Measurements from ENCODE around the gene TASP1. TPM values are rescaled to one million over a fixed set of nuclear protein-coding genes. Genes with fewer than 3 reads are reported as not detected.

The TASP1 gene, protein sequence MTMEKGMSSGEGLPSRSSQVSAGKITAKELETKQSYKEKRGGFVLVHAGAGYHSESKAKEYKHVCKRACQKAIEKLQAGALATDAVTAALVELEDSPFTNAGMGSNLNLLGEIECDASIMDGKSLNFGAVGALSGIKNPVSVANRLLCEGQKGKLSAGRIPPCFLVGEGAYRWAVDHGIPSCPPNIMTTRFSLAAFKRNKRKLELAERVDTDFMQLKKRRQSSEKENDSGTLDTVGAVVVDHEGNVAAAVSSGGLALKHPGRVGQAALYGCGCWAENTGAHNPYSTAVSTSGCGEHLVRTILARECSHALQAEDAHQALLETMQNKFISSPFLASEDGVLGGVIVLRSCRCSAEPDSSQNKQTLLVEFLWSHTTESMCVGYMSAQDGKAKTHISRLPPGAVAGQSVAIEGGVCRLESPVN
- 10 to 100 TPM; 10.6 to 14.3 (median 13.3) TPM for total RNA-seq
- polyA plus RNA-seq: 10 to 100 TPM; 12.3 to 19.3 TPM
- 24.1 reads per million, percentile 55 among the genes with 10 or more reads in this experiment for total RNA-seq

GRCh38 chr20:13638496-13639149 lies at the start of gene TASP1:
Gene TASP1, minus strand, starts transcription at chr20:13638932. Its CDS starts 8,854 bp downstream, at chr20:13630078.
- Histone ChIP-seq H3K9me3 (ENCODE audit: control insufficient read depth in 2 of 3, low read length in 3 of 3) (no peaks in the 10 kb centered on the region), H3K4me1 (ENCODE audit: control insufficient read depth in 2 of 2, insufficient read depth in 2 of 2, low read length in 2 of 2) (peaks cover 0 to 7% of the 10 kb centered on the region in 2 donors), H3K27ac (ENCODE audit: low read depth, low read length) (peak within 1 kb of the TSS; percentile 76), H3K36me3 (ENCODE audit: control insufficient read depth in 2 of 3, insufficient read depth in 3 of 3, low read length in 3 of 3) (no peaks in the 10 kb centered on the region), H3K27me3 (ENCODE audit: control insufficient read depth in 2 of 2, insufficient read depth in 2 of 2, low read length in 2 of 2) (no peaks in the 10 kb centered on the region), H3K4me3 (ENCODE audit: low read length) (peak within 1 kb of the TSS; percentile 71)
- Mint-ChIP-seq H3K9me3 (peaks cover 0 to 2% (median 0%) of the 10 kb centered on the region in 11 donors), H3K36me3 (peaks cover 0 to 14% (median 5%) of the 10 kb centered on the region in 5 donors), H3K27me3 (peaks cover 0 to 10% (median 3%) of the 10 kb centered on the region in 5 donors), H3K4me3 (peak within 1 kb of the TSS; percentile 85 to 94 (median 90)), H3K4me1 (peaks cover 7 to 36% (median 27%) of the 10 kb centered on the region in 7 donors), H3K27ac (peak within 1 kb of the TSS; percentile 37 to 95 (median 83))
- intact Hi-C loops (cut with micrococcal nuclease): loop anchor here (1.0 to 5.0 kb wide), 3 partner anchors 146 to 1746 kb away; partner anchors contain the start of genes ESF1 (in 2 of the 2) and ISM1 (in 1 of the 2)
- ChIA-PET POLR2A (interaction anchor here (0.6 kb wide), 2 partner anchors 16 to 146 kb away, joined by 3 read pairs; partner anchors contain the start of genes ESF1 and NDUFAF5), CTCF (no interaction called here)
- ATAC-seq: peak; percentile 100
- peak; percentile 90 to 98 (median 96) for DNase-seq

GRCh38 chr20:13687815-13688214 lies 49.1 kb upstream of the TASP1 start:
- DNase-seq (no peak), ATAC-seq (no peak)
- intact Hi-C loops (cut with micrococcal nuclease): no loop called here
- peaks cover 8 to 50% (median 29%) of the 10 kb centered on the region in 5 donors for H3K27me3 Mint-ChIP-seq
- peak overlapping the region in 1 of 9 donors; percentile 20 for H3K27ac Mint-ChIP-seq
- no peaks in the 10 kb centered on the region for H3K4me1 Mint-ChIP-seq
- H3K36me3 Mint-ChIP-seq: no peaks in the 10 kb centered on the region
- H3K36me3 ChIP-seq (ENCODE audit: control insufficient read depth in 2 of 3, insufficient read depth in 3 of 3, low read length in 3 of 3): no peaks in the 10 kb centered on the region
- H3K4me3 Mint-ChIP-seq: no peak overlapping the region
- no peaks in the 10 kb centered on the region for H3K9me3 ChIP-seq (ENCODE audit: control insufficient read depth in 2 of 3, low read length in 3 of 3)
- H3K4me3 ChIP-seq (ENCODE audit: low read length): no peak overlapping the region
- CTCF ChIA-PET: no interaction called here
- POLR2A ChIA-PET: no interaction called here
- H3K27me3 ChIP-seq (ENCODE audit: control insufficient read depth in 2 of 2, insufficient read depth in 2 of 2, low read length in 2 of 2): no peaks in the 10 kb centered on the region
- H3K27ac ChIP-seq (ENCODE audit: low read depth, low read length): no peak overlapping the region
- no peaks in the 10 kb centered on the region for H3K4me1 ChIP-seq (ENCODE audit: control insufficient read depth in 2 of 2, insufficient read depth in 2 of 2, low read length in 2 of 2)
- H3K9me3 Mint-ChIP-seq: no peaks in the 10 kb centered on the region

GRCh38 chr20:13685623-13686022 lies 46.9 kb upstream of the TASP1 start:
- H3K27me3 ChIP-seq (ENCODE audit: control insufficient read depth in 2 of 2, insufficient read depth in 2 of 2, low read length in 2 of 2): no peaks in the 10 kb centered on the region
- H3K4me1 Mint-ChIP-seq: no peaks in the 10 kb centered on the region
- intact Hi-C loops (cut with micrococcal nuclease): no loop called here
- H3K4me3 Mint-ChIP-seq: no peak overlapping the region
- peaks cover 8 to 37% (median 23%) of the 10 kb centered on the region in 5 donors for H3K27me3 Mint-ChIP-seq
- H3K9me3 ChIP-seq (ENCODE audit: control insufficient read depth in 2 of 3, low read length in 3 of 3): no peaks in the 10 kb centered on the region
- no peak overlapping the region for H3K27ac Mint-ChIP-seq
- H3K9me3 Mint-ChIP-seq: no peaks in the 10 kb centered on the region
- H3K36me3 Mint-ChIP-seq: no peaks in the 10 kb centered on the region
- H3K4me1 ChIP-seq (ENCODE audit: control insufficient read depth in 2 of 2, insufficient read depth in 2 of 2, low read length in 2 of 2): no peaks in the 10 kb centered on the region
- no peak overlapping the region for H3K4me3 ChIP-seq (ENCODE audit: low read length)
- H3K27ac ChIP-seq (ENCODE audit: low read depth, low read length): no peak overlapping the region
- ChIA-PET POLR2A (no interaction called here), CTCF (no interaction called here)
- no peak for DNase-seq
- H3K36me3 ChIP-seq (ENCODE audit: control insufficient read depth in 2 of 3, insufficient read depth in 3 of 3, low read length in 3 of 3): no peaks in the 10 kb centered on the region
- ATAC-seq: no peak

DNA sequence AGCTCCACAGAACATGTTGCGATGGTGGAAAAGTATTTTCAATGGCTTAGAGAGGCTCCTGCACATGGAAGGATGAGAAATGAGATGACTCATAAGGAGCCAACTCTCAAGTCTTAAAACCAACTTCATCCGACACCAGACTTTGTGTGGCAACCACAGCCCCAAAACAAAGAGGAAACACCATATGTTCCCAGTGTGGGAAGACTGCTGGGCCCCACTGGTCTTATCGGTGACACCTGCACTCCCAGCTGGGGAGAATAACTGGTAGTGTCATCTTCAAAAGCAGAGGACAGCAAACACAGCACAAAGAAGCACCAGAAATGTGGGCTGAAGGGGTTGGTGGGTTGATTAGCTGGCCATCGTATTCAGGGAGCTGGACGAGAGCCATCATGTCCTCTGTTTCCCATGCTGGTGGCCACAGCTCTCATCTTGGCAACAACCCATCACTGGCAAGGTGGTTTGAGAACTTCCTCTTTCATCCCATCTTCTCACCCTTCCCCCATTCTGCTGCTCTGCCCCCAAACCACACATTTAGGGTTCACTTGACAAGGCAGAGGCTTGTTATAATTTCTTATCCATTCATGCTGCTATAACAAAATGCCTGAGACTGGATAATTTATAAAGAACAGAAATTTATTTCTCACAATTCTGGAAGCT lies 46.0 kb upstream of the TASP1 start:
- Mint-ChIP-seq H3K4me3 (no peak overlapping the region), H3K36me3 (no peaks in the 10 kb centered on the region), H3K27ac (no peak overlapping the region), H3K4me1 (no peaks in the 10 kb centered on the region), H3K9me3 (no peaks in the 10 kb centered on the region), H3K27me3 (peaks cover 8 to 41% (median 23%) of the 10 kb centered on the region in 5 donors)
- CTCF ChIA-PET: no interaction called here
- Histone ChIP-seq H3K36me3 (ENCODE audit: control insufficient read depth in 2 of 3, insufficient read depth in 3 of 3, low read length in 3 of 3) (no peaks in the 10 kb centered on the region), H3K27me3 (ENCODE audit: control insufficient read depth in 2 of 2, insufficient read depth in 2 of 2, low read length in 2 of 2) (no peaks in the 10 kb centered on the region), H3K27ac (ENCODE audit: low read depth, low read length) (no peak overlapping the region), H3K4me3 (ENCODE audit: low read length) (no peak overlapping the region), H3K9me3 (ENCODE audit: control insufficient read depth in 2 of 3, low read length in 3 of 3) (no peaks in the 10 kb centered on the region), H3K4me1 (ENCODE audit: control insufficient read depth in 2 of 2, insufficient read depth in 2 of 2, low read length in 2 of 2) (no peaks in the 10 kb centered on the region)
- DNase-seq (no peak), ATAC-seq (no peak)
- POLR2A ChIA-PET: no interaction called here
- intact Hi-C loops (cut with micrococcal nuclease): no loop called here

DNA sequence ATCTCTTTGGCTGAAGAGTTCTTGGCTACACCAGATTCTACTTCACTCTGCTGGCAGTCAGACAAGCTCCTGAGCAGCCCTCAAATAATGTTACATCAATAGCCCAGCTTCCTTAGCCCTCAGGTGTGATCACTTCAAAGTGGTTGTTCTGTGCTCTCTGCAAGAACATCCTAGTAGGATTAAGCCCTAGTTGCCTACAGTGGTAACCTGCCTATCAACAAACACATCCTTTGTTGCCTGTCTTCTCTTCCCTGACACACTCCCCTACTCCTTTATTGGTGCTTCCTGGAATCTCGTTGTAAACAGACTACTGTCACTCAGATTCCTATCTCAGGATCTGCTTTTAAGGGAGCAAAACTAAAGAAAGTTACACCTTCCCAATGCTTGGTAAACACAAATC lies 45.1 kb upstream of the TASP1 start:
- Histone ChIP-seq H3K9me3 (ENCODE audit: control insufficient read depth in 2 of 3, low read length in 3 of 3) (no peaks in the 10 kb centered on the region), H3K4me3 (ENCODE audit: low read length) (no peak overlapping the region), H3K4me1 (ENCODE audit: control insufficient read depth in 2 of 2, insufficient read depth in 2 of 2, low read length in 2 of 2) (no peaks in the 10 kb centered on the region), H3K27me3 (ENCODE audit: control insufficient read depth in 2 of 2, insufficient read depth in 2 of 2, low read length in 2 of 2) (no peaks in the 10 kb centered on the region), H3K27ac (ENCODE audit: low read depth, low read length) (no peak overlapping the region), H3K36me3 (ENCODE audit: control insufficient read depth in 2 of 3, insufficient read depth in 3 of 3, low read length in 3 of 3) (no peaks in the 10 kb centered on the region)
- CTCF ChIA-PET: no interaction called here
- Mint-ChIP-seq H3K36me3 (no peaks in the 10 kb centered on the region), H3K27ac (no peak overlapping the region), H3K4me3 (no peak overlapping the region), H3K9me3 (no peaks in the 10 kb centered on the region), H3K27me3 (peaks cover 8 to 39% (median 23%) of the 10 kb centered on the region in 5 donors), H3K4me1 (no peaks in the 10 kb centered on the region)
- DNase-seq (no peak), ATAC-seq (no peak)
- intact Hi-C loops (cut with micrococcal nuclease): no loop called here
- POLR2A ChIA-PET: no interaction called here

GRCh38 chr20:13681248-13682125 lies 42.8 kb upstream of the TASP1 start:
- H3K4me3 Mint-ChIP-seq: no peak overlapping the region
- ChIA-PET CTCF (no interaction called here), POLR2A (no interaction called here)
- Histone ChIP-seq H3K4me1 (ENCODE audit: control insufficient read depth in 2 of 2, insufficient read depth in 2 of 2, low read length in 2 of 2) (no peaks in the 10 kb centered on the region), H3K4me3 (ENCODE audit: low read length) (no peak overlapping the region), H3K36me3 (ENCODE audit: control insufficient read depth in 2 of 3, insufficient read depth in 3 of 3, low read length in 3 of 3) (no peaks in the 10 kb centered on the region), H3K27ac (ENCODE audit: low read depth, low read length) (no peak overlapping the region), H3K9me3 (ENCODE audit: control insufficient read depth in 2 of 3, low read length in 3 of 3) (no peaks in the 10 kb centered on the region), H3K27me3 (ENCODE audit: control insufficient read depth in 2 of 2, insufficient read depth in 2 of 2, low read length in 2 of 2) (no peaks in the 10 kb centered on the region)
- H3K36me3 Mint-ChIP-seq: no peaks in the 10 kb centered on the region
- H3K27ac Mint-ChIP-seq: no peak overlapping the region
- intact Hi-C loops (cut with micrococcal nuclease): no loop called here
- H3K4me1 Mint-ChIP-seq: no peaks in the 10 kb centered on the region
- peaks cover 8 to 30% (median 23%) of the 10 kb centered on the region in 5 donors for H3K27me3 Mint-ChIP-seq
- no peak for DNase-seq
- H3K9me3 Mint-ChIP-seq: no peaks in the 10 kb centered on the region
- ATAC-seq: no peak
